HG02623 (cell line): Measurements from ENCODE around the gene BBS5.
"Not testable (repeated sequence)": the region's sequence is repeated elsewhere in the genome, so short reads cannot be mapped to it uniquely, and the experiment has no call there.

ENCODE experiments used
- ATAC-seq: cut with Tn5 transposase; IDR thresholded peaks from one replicate; pipeline ENCODE4 v1.9.1; 2021; ENCODE audit warnings: moderate library complexity; ENCODE audit not compliant: unreplicated experiment

Gene BBS5

DNA sequence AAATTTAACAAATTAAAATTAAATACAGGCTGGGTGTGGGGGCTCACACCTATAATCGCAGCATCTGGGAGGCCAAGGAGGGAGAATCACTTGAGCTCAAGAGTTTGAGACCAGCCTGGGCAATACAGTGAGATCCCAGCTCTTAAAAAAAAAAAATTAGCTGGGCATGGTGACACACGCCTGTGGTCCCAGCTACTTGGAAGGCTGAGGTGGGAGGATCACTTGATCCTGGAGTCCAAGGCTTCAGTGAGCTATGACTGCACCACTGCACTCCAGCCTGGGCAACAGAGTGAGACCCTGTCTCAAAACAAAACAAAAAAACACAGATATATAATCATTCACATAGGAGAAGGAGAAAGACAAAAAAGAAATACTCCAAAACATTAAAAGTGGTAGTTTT lies 60.2 kb downstream of the BBS5 start:
- not testable (repeated sequence) for ATAC-seq

GRCh38 chr2:169540146-169540545 lies 60.9 kb downstream of the BBS5 start:
- no peak for ATAC-seq

DNA sequence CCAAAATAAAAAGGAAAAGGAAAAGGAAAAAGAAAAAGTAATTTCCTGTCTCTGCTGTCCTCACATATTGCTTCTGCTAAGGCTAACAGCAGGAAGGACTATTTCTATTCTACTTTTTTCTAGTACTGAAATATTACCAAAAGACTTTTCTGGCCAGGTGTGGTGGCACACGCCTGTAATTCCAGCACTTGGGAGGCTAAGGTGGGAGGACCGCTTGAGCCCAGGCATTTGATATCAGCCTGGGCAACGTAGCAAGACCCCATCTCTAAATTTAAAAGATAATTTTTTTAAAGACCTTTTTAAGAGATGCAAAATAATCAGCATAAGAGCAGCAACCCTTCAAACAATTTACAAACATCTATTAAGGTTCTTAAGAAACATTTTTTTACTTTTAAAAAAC lies 63.1 kb downstream of the BBS5 start:
- no peak for ATAC-seq

DNA sequence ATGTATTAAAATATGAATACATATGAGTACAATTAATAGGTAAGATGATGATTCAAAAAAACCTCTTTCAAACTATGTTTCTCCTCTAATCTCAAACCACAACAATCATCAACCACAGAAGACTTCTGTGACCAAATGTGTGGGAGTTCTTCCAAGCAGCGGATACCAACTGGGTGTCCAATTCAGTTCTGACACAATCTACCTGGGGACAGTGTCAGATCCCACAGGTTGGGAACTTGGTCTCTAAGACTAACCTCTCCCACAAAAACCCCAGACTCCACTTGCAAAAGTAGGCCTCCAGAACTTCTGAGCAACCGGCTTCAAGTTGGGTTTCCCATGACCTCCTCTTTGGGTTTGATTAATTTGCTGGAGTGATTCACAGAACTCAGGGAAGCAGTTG lies 67.5 kb downstream of the BBS5 start:
- no peak for ATAC-seq
